Stomach (tissue), 4 donors: ENCODE results near the gene KIF4A.

Experiments
- POLR2A ChIP-seq, 4 donors: fragments of 450-650 bp; IDR thresholded peaks; one replicate each; pipeline ENCODE4 v1.6.1; 2016; ENCODE audit warnings: antibody characterized with exemption in 4 of 4, control low read depth in 2 of 4, mild to moderate bottlenecking in 1 of 4, moderate library complexity in 1 of 4
- POLR2AphosphoS5 ChIP-seq, 3 donors: sonication (generic); formaldehyde crosslinking; IDR thresholded peaks; one replicate each; pipeline ENCODE4 v1.6.1; 2016; ENCODE audit warnings: antibody characterized with exemption in 3 of 3
- TF ChIP-seq, protein P1 (sequence below), 7 experiments: fragments of 450-650 bp in 4 of 7; fragments of 200-600 bp in 3 of 7; sonication (generic) in 3 of 7; IDR thresholded peaks; one replicate each; pipeline ENCODE4 v1.5.1; 2016 to 2019; ENCODE audit warnings: antibody characterized with exemption in 7 of 7, control low read depth in 2 of 7, mild to moderate bottlenecking in 1 of 7

DNA sequence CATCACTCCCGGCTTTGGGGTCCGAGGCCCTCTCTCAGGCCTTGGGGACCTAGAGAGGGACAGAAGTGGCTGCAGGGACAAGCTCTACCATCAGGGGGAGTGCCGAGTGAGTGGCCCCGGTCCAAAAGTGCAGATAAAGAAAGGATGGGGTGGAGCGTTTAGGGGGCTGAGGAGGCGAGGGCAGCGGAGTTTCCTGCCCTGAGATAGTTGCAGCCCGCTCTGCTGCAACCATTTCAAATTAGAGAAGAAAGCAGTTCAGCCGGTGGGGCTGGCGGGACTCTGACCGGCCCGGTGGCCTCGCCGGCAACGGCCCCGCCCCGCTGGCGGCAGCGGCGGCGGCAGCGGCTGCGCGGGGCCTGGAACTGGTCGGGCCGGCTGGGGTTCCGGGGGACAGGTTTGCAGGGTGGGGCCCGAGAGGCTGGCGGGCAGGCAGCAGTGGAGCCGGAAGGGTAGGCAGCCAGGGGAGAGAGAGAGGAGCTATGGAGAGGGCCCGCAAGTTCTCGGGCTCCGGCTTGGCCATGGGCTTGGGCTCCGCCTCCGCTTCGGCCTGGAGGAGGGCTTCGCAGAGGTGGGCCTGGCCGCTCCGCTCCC is 162.3 kb downstream of the KIF4A start:
- no peak for TF ChIP-seq POLR2AphosphoS5 (IDR thresholded peaks at IDR 0.05)
- TF ChIP-seq, protein P1, sequence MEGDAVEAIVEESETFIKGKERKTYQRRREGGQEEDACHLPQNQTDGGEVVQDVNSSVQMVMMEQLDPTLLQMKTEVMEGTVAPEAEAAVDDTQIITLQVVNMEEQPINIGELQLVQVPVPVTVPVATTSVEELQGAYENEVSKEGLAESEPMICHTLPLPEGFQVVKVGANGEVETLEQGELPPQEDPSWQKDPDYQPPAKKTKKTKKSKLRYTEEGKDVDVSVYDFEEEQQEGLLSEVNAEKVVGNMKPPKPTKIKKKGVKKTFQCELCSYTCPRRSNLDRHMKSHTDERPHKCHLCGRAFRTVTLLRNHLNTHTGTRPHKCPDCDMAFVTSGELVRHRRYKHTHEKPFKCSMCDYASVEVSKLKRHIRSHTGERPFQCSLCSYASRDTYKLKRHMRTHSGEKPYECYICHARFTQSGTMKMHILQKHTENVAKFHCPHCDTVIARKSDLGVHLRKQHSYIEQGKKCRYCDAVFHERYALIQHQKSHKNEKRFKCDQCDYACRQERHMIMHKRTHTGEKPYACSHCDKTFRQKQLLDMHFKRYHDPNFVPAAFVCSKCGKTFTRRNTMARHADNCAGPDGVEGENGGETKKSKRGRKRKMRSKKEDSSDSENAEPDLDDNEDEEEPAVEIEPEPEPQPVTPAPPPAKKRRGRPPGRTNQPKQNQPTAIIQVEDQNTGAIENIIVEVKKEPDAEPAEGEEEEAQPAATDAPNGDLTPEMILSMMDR (IDR thresholded peaks at IDR 0.05): peak in 5 of 7 experiments; percentile 49 to 62 (median 55)
- no peak for TF ChIP-seq POLR2A (IDR thresholded peaks at IDR 0.05)
